ENCODE results near the gene QRFP. TPM values are rescaled to one million over a fixed set of nuclear protein-coding genes. Genes with fewer than 3 reads are reported as not detected.

QRFP gene
- total and polyA plus RNA-seq, 2 of the 8 experiments (the other 6 are each of a cell fraction or from before 2014, with no cell fraction given) = not detected

GRCh38 chr9:130884111-130884531 lies 12.5 kb downstream of the QRFP start:
- no peak overlapping the region for H2BK5ac ChIP-seq (ENCODE audit: low read depth, low read length)
- CTCF ChIA-PET (ENCODE audit: partially characterized antibody) = interaction anchor here (1.0 to 5.6 kb wide), 7 partner anchors 10 to 178 kb away, joined by 3 to 29 read pairs (median 5); no protein-coding TSS in a partner anchor
- no peak overlapping the region for H3K56ac ChIP-seq (replicated peaks; ENCODE audit: insufficient read length, low read depth, low read length)
- H3K79me1 ChIP-seq (ENCODE audit: low read depth, low read length) = 0 out of 2 replicates have a peak, but pooled peaks cover 3% of the 10 kb centered on the region
- no peak overlapping the region for H3K27ac ChIP-seq (ENCODE audit: low read depth, low read length)
- no peak overlapping the region for H3K23ac ChIP-seq (ENCODE audit: insufficient read length)
- no peak overlapping the region for H3K9ac ChIP-seq (replicated peaks in 1 of 4; ENCODE audit: extremely low read depth in 1 of 4, low read depth in 3 of 4, low read length in 3 of 4)
- no peaks in the 10 kb centered on the region for H3K23me2 ChIP-seq (ENCODE audit: low read depth, low read length)
- no peak overlapping the region for H3K4ac ChIP-seq (replicated peaks; ENCODE audit: insufficient read length, low read depth, low read length)
- no peak overlapping the region for H4K5ac ChIP-seq (ENCODE audit: insufficient read length, low read depth, low read length)
- peaks cover 0 to 10% of the 10 kb centered on the region in 2 experiments for H4K20me1 ChIP-seq (replicated peaks in 1 of 2; ENCODE audit: control insufficient read depth in 1 of 2, insufficient read depth in 2 of 2, low read length in 2 of 2)
- H3K14ac ChIP-seq (ENCODE audit: insufficient read length) = no peak overlapping the region
- H3K9me3 ChIP-seq (ENCODE audit: insufficient read depth in 2 of 2, low read depth in 1 of 2, low read length in 1 of 2) = no peaks in the 10 kb centered on the region
- no peak overlapping the region for H3K18ac ChIP-seq (ENCODE audit: extremely low read depth, low read length)
- no peak for DNase-seq (ENCODE audit: low read depth in 1 of 2, low spot score in 2 of 2)
- H3K79me2 ChIP-seq (ENCODE audit: control insufficient read depth in 1 of 2, insufficient read depth in 2 of 2, low read length in 2 of 2) = no peaks in the 10 kb centered on the region
- no peak overlapping the region for H2BK120ac ChIP-seq (replicated peaks; ENCODE audit: low read depth, low read length)
- H2AFZ ChIP-seq (ENCODE audit: low read length) = no peak overlapping the region
- H2BK12ac ChIP-seq (ENCODE audit: low read depth, low read length) = no peak overlapping the region
- no peak overlapping the region for H2BK15ac ChIP-seq (ENCODE audit: low read length)
- 97% methylated on average over 22 of the region's 25 CpGs; no CpG with 5 or more reads in 1 of the 2 experiments for WGBS, 2 experiments (ENCODE audit: extremely low coverage in 1 of 2, insufficient coverage in 1 of 2, insufficient read length in 1 of 2, insufficient replicate concordance in 2 of 2, low coverage in 1 of 2, low lambda C conversion rate in 2 of 2, missing lambda C conversion rate in 1 of 2)
- POLR2A ChIA-PET (ENCODE audit: partially characterized antibody) = no interaction called here
- H3K4me1 ChIP-seq (replicated peaks in 1 of 4; ENCODE audit: control insufficient read depth in 3 of 4, insufficient read depth in 4 of 4, low read length in 3 of 4) = no peaks in the 10 kb centered on the region
- no peak overlapping the region for H4K91ac ChIP-seq (replicated peaks; ENCODE audit: insufficient read length, low read length)
- no peak overlapping the region for H2BK20ac ChIP-seq (ENCODE audit: low read length)
- H3K4me3 ChIP-seq (ENCODE audit: extremely low read depth in 1 of 4, insufficient read depth in 2 of 4, low read depth in 3 of 4, low read length in 4 of 4) = no peak overlapping the region
- no peak overlapping the region for H4K8ac ChIP-seq (ENCODE audit: extremely low read depth, insufficient read depth, low read length)
- H2AK5ac ChIP-seq (ENCODE audit: low read depth, low read length) = no peak overlapping the region
- H3K36me3 ChIP-seq (ENCODE audit: control insufficient read depth in 2 of 4, insufficient read depth in 4 of 4, low read length in 3 of 4) = peaks cover 39 to 86% (median 73%) of the 10 kb centered on the region in 4 experiments
- no peak for FAIRE-seq
- no peak overlapping the region for H3K4me2 ChIP-seq (ENCODE audit: insufficient read depth in 1 of 2, low read depth in 2 of 2, low read length in 2 of 2)
- H3K27me3 ChIP-seq (replicated peaks in 1 of 4; ENCODE audit: control insufficient read depth in 3 of 4, extremely low read depth in 1 of 4, insufficient read depth in 3 of 4, low read length in 3 of 4) = no peaks in the 10 kb centered on the region
- TF ChIP-seq BACH1 (IDR thresholded peaks at IDR 0.05; ENCODE audit: low read length) = no peak
- no peak for TF ChIP-seq POLR2A (IDR thresholded peaks at IDR 0.05; ENCODE audit: control extremely low read depth in 1 of 2, low read depth in 2 of 2, low read length in 2 of 2)
- TF ChIP-seq EZH2 (IDR thresholded peaks at IDR 0.05; ENCODE audit: low read depth, low read length, severe bottlenecking) = no peak
- TF ChIP-seq SIRT6 (IDR thresholded peaks at IDR 0.05; ENCODE audit: low read length) = no peak
- TF ChIP-seq SIX5 (IDR thresholded peaks at IDR 0.05; ENCODE audit: low read depth, low read length) = no peak
- TF ChIP-seq KDM1A (IDR thresholded peaks at IDR 0.05; ENCODE audit: borderline replicate concordance, low read length) = no peak
- no peak for TF ChIP-seq CEBPB (IDR thresholded peaks at IDR 0.05; ENCODE audit: low read depth, low read length)
- no peak for TF ChIP-seq TBP (IDR thresholded peaks at IDR 0.05; ENCODE audit: low read depth, low read length)
- no peak for TF ChIP-seq RBBP5 (IDR thresholded peaks at IDR 0.05; ENCODE audit: borderline replicate concordance, low read depth, low read length)
- no peak for TF ChIP-seq CHD2 (IDR thresholded peaks at IDR 0.05; ENCODE audit: low read length)
- no peak for TF ChIP-seq CTCF (IDR thresholded peaks at IDR 0.05; ENCODE audit: control extremely low read depth in 1 of 3, insufficient read depth in 1 of 3, low read depth in 1 of 3, low read length in 3 of 3)
- no peak for TF ChIP-seq RXRA (IDR thresholded peaks at IDR 0.05; ENCODE audit: insufficient read depth, low read depth, low read length)
- no peak for TF ChIP-seq RAD21 (IDR thresholded peaks at IDR 0.05 in 1 of 2, conservative IDR thresholded peaks at IDR 0.05 in 1 of 2; ENCODE audit: low read depth in 2 of 2, low read length in 2 of 2)

All from H1 (cell line).